Measurements from ENCODE around the gene FALEC. TPM values are rescaled to one million over a fixed set of nuclear protein-coding genes. Genes with fewer than 3 reads are reported as not detected.
A peak's percentile ranks its signal among the peaks of the same experiment; 100 is the strongest.

FALEC gene
- polyA plus RNA-seq, 1 donor (not counting 4 experiments of a cell fraction or from before 2014, with no cell fraction given) = 0.12 TPM

- TF ChIP-seq EZH2 (IDR thresholded peaks at IDR 0.05; ENCODE audit: low read length) (no peak), CTCF (optimal IDR thresholded peaks at IDR 0.05 in 1 of 3, IDR thresholded peaks at IDR 0.05 in 1 of 3, conservative IDR thresholded peaks at IDR 0.05 in 1 of 3; ENCODE audit: extremely low read depth in 1 of 3, insufficient read depth in 2 of 3, low read length in 3 of 3) (no peak)
- Histone ChIP-seq H3K9me3 (ENCODE audit: control insufficient read depth, low read depth, low read length) (no peaks in the 10 kb centered on the region), H3K9me1 (ENCODE audit: control insufficient read depth, extremely low read depth, insufficient read depth, low read length) (no peaks in the 10 kb centered on the region), H3K27me3 (ENCODE audit: control insufficient read depth, extremely low read depth, insufficient read depth, low read length) (no peaks in the 10 kb centered on the region), H3K79me2 (ENCODE audit: control insufficient read depth, insufficient read depth, low read length) (no peaks in the 10 kb centered on the region), H4K20me1 (ENCODE audit: control insufficient read depth, extremely low read depth, insufficient read depth, low read length) (no peaks in the 10 kb centered on the region), H3K4me1 (ENCODE audit: control insufficient read depth, extremely low read depth, insufficient read depth, low read length) (peaks cover 19% of the 10 kb centered on the region), H3K9ac (ENCODE audit: control insufficient read depth, extremely low read depth, insufficient read depth, low read length) (no peak overlapping the region), H3K4me2 (ENCODE audit: control insufficient read depth, extremely low read depth, insufficient read depth, low read depth, low read length) (peak overlapping the region; percentile 18), H3K36me3 (ENCODE audit: control insufficient read depth in 2 of 2, extremely low read depth in 1 of 2, insufficient read depth in 2 of 2, low read length in 2 of 2) (peaks cover 0 to 1% of the 10 kb centered on the region in 2 experiments), H3K27ac (ENCODE audit: control insufficient read depth, insufficient read depth, low read length) (no peak overlapping the region), H2AFZ (ENCODE audit: control insufficient read depth, low read length) (no peak overlapping the region), H3K4me3 (ENCODE audit: control insufficient read depth in 2 of 3, extremely low read depth in 1 of 3, insufficient read depth in 2 of 3, low read depth in 1 of 3, low read length in 3 of 3) (no peak overlapping the region)
- FAIRE-seq (no peak), DNase-seq (ENCODE audit: low read depth, low spot score) (no peak)
- dilution Hi-C loops (cut with MboI; ENCODE audit: extremely low pct_ligation_motif_present, low sequenced_read_pairs) = no loop called here
Measured at GRCh38 chr1:150552128-150552910, 36.8 kb downstream of the FALEC start.

- H3K9me3 ChIP-seq (ENCODE audit: control insufficient read depth, low read depth, low read length) = no peaks in the 10 kb centered on the region
- FAIRE-seq (no peak), DNase-seq (ENCODE audit: low read depth, low spot score) (no peak)
- TF ChIP-seq CTCF (optimal IDR thresholded peaks at IDR 0.05 in 1 of 3, IDR thresholded peaks at IDR 0.05 in 1 of 3, conservative IDR thresholded peaks at IDR 0.05 in 1 of 3; ENCODE audit: extremely low read depth in 1 of 3, insufficient read depth in 2 of 3, low read length in 3 of 3) (no peak), EZH2 (IDR thresholded peaks at IDR 0.05; ENCODE audit: low read length) (no peak)
- H3K9ac ChIP-seq (ENCODE audit: control insufficient read depth, extremely low read depth, insufficient read depth, low read length) = no peak overlapping the region
- no peak overlapping the region for H3K27ac ChIP-seq (ENCODE audit: control insufficient read depth, insufficient read depth, low read length)
- no peak overlapping the region for H3K4me3 ChIP-seq (ENCODE audit: control insufficient read depth in 2 of 3, extremely low read depth in 1 of 3, insufficient read depth in 2 of 3, low read depth in 1 of 3, low read length in 3 of 3)
- H4K20me1 ChIP-seq (ENCODE audit: control insufficient read depth, extremely low read depth, insufficient read depth, low read length) = no peaks in the 10 kb centered on the region
- no peaks in the 10 kb centered on the region for H3K27me3 ChIP-seq (ENCODE audit: control insufficient read depth, extremely low read depth, insufficient read depth, low read length)
- peaks cover 0 to 1% of the 10 kb centered on the region in 2 experiments for H3K36me3 ChIP-seq (ENCODE audit: control insufficient read depth in 2 of 2, extremely low read depth in 1 of 2, insufficient read depth in 2 of 2, low read length in 2 of 2)
- H3K4me2 ChIP-seq (ENCODE audit: control insufficient read depth, extremely low read depth, insufficient read depth, low read depth, low read length) = no peak overlapping the region
- no peaks in the 10 kb centered on the region for H3K9me1 ChIP-seq (ENCODE audit: control insufficient read depth, extremely low read depth, insufficient read depth, low read length)
- dilution Hi-C loops (cut with MboI; ENCODE audit: extremely low pct_ligation_motif_present, low sequenced_read_pairs) = no loop called here
- H3K4me1 ChIP-seq (ENCODE audit: control insufficient read depth, extremely low read depth, insufficient read depth, low read length) = peaks cover 19% of the 10 kb centered on the region
- no peaks in the 10 kb centered on the region for H3K79me2 ChIP-seq (ENCODE audit: control insufficient read depth, insufficient read depth, low read length)
- H2AFZ ChIP-seq (ENCODE audit: control insufficient read depth, low read length) = no peak overlapping the region
Measured at GRCh38 chr1:150552911-150553289, 37.3 kb downstream of the FALEC start.
